GM13976 (cell line): ENCODE data around the gene PDCD10.

Experiments used
- DNase-seq: peaks from one replicate; pipeline ENCODE4 v3.0.0; 2012; ENCODE audit warnings: low spot score
- in situ Hi-C: fragments of 300-500 bp; cut with MboI; formaldehyde crosslinking; loops from one replicate; pipeline ENCODE4 v1.12.0; 2022; ENCODE audit warnings: low sequenced_read_pairs, mixed read lengths, inconsistent platforms; ENCODE audit not compliant: unreplicated experiment
- TF ChIP-seq, protein P1 (sequence below): IDR thresholded peaks from 2 replicates; pipeline ENCODE4 v1.5.1; 2012; ENCODE audit warnings: borderline replicate concordance, mild to moderate bottlenecking; ENCODE audit not compliant: insufficient read depth; ENCODE audit errors: extremely low read depth, missing control alignments, control extremely low read depth

Gene PDCD10

DNA sequence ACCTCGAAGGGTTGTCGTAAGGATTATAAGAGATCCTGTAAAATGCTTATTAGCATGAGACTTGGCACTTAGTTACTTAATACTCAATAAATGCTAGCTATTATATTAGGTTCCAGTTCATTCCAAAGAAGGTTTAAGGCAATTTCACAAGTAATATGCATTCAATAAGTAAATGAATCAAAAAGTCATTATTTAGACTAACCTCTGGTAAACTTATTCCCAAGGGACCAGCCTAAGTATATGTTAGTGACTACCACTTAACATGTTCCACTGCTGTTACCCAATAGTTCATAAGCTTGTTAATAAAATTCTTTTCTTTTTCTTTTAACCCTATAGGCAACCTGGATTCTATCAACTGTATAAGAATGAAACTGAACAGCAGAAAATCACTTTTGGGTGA lies 5.1 kb downstream of the PDCD10 start:
- DNase-seq, result no peak
- TF ChIP-seq, protein P1, sequence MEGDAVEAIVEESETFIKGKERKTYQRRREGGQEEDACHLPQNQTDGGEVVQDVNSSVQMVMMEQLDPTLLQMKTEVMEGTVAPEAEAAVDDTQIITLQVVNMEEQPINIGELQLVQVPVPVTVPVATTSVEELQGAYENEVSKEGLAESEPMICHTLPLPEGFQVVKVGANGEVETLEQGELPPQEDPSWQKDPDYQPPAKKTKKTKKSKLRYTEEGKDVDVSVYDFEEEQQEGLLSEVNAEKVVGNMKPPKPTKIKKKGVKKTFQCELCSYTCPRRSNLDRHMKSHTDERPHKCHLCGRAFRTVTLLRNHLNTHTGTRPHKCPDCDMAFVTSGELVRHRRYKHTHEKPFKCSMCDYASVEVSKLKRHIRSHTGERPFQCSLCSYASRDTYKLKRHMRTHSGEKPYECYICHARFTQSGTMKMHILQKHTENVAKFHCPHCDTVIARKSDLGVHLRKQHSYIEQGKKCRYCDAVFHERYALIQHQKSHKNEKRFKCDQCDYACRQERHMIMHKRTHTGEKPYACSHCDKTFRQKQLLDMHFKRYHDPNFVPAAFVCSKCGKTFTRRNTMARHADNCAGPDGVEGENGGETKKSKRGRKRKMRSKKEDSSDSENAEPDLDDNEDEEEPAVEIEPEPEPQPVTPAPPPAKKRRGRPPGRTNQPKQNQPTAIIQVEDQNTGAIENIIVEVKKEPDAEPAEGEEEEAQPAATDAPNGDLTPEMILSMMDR, result no peak
- in situ Hi-C loops, result no loop called here

DNA sequence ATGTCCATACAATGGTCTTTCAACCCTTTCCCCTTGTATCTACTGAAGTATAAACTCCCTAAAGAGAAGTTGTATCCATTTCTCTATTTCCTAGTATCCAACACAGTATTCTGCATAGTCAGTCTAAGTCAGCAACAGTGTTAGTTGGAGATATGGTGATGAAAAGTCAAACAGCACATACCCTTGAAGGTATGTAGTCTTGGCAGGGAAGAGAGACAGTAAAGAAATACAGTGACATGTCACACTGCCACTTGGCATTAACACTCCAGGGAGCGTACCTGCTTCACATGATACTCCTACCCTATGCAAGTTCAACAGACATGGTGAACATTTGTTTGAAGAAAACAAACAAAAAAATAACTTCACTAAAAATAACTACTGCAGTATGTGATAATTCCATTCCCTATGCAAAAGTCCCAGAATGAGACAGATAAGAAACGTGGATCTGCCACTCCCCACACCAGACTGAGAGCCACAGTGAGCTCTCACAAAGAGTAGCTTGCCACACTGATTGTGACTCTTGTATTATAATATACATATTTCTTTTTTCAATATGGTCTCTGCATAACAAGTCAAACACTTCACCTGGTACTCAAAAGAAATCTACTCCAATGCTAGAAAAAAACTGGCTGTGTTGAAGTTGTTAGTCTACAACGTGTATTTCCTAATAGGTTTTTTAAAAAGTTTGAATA lies 5.9 kb downstream of the PDCD10 start:
- DNase-seq, result no peak
- in situ Hi-C loops, result no loop called here
- TF ChIP-seq, protein P1, result no peak

GRCh38 chr3:167728176-167728575 lies 6.5 kb downstream of the PDCD10 start:
- DNase-seq, result no peak
- in situ Hi-C loops, result no loop called here
- TF ChIP-seq, protein P1, result no peak

DNA sequence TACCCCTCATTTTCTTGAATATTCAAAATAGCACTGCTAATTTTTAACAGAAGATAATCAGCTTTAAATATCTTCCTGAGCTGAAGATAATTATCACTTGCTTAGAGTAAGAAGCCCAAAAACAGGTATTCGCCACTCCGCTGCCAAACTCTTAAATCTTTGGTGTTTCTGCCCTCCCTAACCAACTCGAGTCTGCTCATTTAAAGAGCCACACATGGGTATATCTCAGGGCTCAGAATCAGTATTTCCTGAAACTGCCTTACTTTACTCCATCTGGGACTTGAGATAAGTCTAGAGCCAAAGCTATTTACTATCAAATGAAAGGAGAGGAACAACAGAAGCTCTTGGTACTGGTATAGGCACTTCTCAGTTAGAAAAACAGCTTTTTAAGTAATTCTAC lies 10.8 kb downstream of the PDCD10 start:
- no peak for DNase-seq
- in situ Hi-C loops, result no loop called here
- TF ChIP-seq, protein P1, result no peak

- in situ Hi-C loops, result no loop called here
- TF ChIP-seq, protein P1, result no peak
- no peak for DNase-seq
Measured at GRCh38 chr3:167723025-167723512, 11.6 kb downstream of the PDCD10 start.

GRCh38 chr3:167718582-167718981 lies 16.1 kb downstream of the PDCD10 start:
- DNase-seq, result no peak
- TF ChIP-seq, protein P1, result no peak
- in situ Hi-C loops, result no loop called here
